HG03095 (cell line): ENCODE data around the gene XRCC5.

ENCODE experiments used
- ATAC-seq: cut with Tn5 transposase; IDR thresholded peaks from one replicate; pipeline ENCODE4 v1.9.1; 2021; ENCODE audit warnings: moderate library complexity; ENCODE audit not compliant: unreplicated experiment

Gene XRCC5

DNA sequence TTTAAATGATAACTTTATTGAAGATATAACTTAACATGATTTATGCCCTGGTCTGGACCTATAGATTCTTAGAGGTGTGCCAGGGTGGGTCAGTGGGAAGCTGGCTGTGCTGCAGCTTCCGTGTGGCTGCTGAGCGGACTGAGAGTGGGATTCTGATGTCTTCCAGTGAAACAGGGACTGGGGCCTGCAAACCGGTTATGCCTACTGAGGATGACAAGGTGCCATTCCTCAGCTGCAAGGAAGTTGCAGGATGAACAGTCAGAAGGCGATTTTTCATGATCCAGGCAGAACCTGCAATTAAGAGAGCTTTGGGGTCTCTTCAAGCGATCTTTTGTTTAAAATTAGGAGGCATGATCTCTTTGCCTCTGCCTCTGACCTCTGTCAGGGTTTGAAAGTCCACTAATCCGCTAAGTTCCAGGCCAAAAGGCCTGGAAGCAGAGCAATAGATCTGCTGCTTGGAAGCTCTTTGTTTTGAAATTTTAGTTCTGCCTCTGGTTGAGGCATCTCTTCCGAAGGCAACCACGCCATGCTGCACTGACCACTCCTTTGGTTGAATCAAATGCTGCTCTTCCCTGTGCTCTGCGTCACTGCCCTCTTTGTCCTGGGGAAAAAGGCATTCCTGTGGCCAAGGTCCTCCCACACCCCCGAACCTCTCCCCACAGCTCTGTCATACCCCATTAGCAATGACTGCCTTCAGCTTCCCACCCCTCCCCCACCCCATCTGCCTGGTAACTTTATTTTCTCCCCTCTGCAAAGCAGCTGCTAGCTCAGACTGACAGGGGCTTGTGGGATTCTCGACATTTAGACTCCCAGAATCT is 25.5 kb upstream of the XRCC5 start:
- ATAC-seq: no peak

DNA sequence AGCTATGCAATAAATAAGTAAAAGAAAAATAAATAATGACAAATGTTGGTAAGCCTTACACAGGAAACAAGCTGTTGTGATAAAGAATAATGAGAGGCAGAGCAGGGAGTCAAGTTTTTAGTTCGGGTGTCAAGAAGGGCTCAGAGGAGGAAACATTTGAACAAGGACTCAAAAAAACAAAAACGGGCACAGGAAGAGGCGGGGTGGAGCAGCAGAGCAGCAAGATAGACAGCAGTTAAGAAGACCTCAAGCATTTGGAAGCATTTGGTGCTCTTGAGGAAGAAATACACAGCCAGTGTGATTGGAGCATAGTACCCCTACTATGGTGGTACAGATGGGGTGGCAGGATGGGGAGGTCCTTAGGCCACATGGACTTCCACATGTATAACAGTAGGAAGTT is 24.6 kb upstream of the XRCC5 start:
- no peak for ATAC-seq

DNA sequence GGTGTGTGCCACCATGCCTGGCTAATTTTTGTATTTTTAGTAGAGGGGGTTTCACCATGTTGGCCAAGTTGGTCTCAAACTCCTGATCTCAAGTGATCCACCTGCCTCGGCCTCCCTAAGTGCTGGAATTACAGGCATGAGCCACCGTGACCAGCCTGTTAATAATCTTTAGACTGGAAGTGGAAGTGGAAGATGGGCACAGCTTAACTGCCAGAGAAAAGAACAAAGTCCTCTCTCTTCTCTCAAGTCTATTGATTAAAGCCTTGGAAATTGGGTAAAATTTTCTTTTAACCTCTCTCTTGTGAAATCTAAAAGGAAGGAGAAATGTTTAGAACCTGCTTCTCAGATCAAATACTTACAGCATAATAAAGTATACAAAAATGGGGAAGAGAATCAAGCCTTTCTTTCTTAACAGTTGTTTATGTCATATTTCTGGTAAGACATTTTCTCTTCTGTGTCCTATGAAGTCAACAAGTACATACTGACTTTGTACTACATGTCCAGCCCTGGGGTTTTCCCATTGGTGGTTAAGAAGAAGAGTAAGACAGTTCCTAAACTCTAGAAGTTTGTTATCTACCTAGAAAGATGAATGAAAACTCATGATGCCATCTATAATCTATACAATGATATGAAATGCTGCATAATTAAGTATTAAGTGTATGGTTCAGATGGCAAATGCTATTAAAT is 22.8 kb upstream of the XRCC5 start:
- ATAC-seq: no peak

GRCh38 chr2:216090369-216090786 is 18.8 kb upstream of the XRCC5 start:
- peak; percentile 59 for ATAC-seq

- ATAC-seq: no peak
These were observed 16.5 kb upstream of the XRCC5 start for GRCh38 chr2:216092646-216093045.

DNA sequence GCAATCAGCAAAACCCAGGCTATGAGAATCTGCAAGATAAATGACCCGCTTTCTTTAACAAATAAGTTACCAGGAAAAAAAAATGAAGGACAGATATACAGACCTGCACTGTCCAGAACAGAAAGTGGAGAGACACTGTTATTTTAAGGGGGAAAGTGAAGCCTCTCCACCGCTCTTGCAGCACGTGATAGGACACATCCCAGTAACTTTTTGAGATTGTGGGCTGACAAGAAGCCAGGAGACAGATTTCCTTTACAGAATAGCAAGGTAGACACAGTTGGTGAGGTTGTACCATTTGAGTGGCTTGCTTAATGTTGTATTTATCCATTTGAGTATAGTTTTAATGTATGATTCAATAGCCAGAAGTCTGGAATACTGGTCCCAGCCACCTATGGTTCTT is 14.4 kb upstream of the XRCC5 start:
- ATAC-seq: no peak

DNA sequence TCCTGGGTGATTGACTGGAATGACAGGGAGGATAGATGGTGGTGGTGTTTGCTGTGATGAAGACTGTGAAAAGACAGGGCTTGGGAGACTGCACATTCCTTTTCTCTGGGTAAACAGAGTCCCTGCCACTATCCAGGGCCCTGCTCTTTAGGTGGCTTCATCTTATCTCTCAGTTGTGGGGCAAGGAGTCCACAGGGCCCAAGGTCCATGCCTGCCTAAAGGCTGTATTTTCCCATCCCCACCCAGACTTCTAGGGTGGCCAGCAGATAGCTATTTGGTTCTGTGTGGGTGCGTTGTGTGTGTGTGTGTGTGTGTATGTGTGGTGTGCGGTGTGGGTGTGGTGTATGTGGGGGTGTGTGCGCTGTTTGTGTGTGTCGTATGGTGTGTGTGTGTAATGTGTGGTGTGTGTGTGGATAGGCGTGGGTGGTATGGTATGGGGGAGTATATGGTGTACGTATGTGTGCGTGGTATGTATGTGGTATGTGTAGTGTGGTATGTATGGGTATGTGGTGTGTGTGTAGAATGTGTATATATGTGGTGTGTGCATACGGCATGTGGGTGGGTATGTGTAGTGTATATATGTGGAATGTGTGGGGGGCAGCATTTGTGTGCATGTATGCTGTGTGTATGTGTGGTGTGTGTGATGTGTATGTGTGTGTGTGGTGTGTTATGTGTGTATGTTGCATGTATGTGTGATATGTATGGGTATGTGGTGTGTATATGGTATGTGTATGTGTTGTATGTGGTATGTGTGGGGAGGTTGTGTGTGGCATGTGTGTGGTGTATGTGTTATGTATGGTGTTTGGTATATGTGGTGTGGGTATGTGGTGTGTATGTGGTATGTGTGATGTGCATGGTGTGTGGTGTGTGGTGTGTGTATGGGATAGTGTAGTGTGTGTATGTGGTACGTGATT is 10.5 kb upstream of the XRCC5 start:
- no peak for ATAC-seq

DNA sequence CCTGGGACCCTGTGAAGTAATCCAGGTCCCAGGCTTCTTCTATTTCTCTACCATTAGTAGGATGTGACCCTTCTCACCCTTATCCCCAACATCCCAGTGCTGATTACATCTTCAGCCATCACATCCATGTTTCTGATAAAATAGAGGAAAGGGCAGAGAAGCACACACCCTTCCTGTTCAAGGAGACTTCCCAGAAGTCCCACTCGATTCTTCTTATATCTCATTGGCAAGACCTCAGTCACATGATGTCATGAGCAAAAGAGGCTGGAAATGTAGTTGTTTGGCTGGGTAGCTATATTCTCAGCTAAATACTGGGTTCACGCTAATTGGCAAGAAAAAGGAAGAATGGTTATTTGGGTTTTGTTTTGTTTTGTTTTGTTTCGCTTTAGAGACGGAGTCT is 8.0 kb upstream of the XRCC5 start:
- no peak for ATAC-seq

- ATAC-seq: no peak
These were observed 5.9 kb upstream of the XRCC5 start for GRCh38 chr2:216103213-216103612.

DNA sequence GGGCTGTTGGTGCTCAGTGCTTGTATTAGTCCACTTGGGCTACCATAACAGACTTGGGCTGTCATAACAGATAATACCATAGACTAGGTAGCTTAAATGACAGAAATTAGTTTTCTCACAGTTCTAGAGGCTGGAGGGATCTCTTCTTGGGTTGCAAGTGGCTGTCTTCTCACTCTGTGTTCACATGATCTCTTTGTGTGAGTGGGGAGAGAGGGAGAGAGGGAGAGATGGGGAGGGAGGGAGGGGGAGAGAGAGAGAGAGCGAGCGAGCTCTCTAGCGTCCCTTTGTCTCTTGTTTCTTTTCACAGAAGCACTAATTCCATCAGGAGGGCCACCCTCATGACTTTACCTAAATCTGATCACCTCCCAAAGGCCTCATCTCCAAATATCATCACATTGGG is 4.5 kb upstream of the XRCC5 start:
- no peak for ATAC-seq

DNA sequence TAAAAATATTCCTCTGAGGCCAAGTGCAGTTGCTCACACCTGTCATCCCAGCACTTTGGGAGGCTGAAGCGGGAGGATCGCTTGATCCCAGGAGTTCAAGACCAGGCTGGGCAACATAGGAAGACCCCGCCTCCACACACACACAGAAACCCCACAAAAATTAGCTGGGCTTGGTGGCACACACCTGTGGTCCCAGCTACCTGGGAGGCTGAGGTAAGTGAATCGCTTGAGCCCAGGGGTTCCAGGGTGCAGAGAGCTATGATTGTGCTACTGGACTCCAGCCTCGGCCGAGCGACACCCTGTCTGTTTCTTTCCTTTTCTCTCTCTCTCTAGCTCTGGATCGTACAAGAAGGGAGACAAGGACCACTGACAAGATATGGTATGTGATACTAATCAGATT is 1.8 kb upstream of the XRCC5 start:
- ATAC-seq: no peak

DNA sequence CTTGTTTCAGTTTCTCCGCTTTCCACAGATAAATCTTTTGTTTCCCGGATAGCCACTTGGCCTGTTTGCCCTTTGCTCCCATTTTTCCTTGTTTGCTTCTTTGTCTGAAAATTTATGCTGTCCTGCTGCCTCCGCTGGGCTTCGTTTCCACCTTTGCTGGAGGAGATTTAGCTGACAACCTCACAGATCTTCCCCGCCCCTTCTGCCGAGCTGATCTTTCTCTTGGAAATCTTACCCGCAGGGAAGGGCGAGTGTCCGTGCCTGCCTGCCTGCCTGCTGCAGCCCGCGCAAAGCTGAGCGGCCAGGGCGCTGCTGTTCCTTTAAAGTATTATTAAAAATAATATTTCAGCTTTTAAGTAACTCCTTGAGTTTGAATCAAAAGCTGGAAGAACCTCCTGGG is 1.4 kb upstream of the XRCC5 start:
- no peak for ATAC-seq

DNA sequence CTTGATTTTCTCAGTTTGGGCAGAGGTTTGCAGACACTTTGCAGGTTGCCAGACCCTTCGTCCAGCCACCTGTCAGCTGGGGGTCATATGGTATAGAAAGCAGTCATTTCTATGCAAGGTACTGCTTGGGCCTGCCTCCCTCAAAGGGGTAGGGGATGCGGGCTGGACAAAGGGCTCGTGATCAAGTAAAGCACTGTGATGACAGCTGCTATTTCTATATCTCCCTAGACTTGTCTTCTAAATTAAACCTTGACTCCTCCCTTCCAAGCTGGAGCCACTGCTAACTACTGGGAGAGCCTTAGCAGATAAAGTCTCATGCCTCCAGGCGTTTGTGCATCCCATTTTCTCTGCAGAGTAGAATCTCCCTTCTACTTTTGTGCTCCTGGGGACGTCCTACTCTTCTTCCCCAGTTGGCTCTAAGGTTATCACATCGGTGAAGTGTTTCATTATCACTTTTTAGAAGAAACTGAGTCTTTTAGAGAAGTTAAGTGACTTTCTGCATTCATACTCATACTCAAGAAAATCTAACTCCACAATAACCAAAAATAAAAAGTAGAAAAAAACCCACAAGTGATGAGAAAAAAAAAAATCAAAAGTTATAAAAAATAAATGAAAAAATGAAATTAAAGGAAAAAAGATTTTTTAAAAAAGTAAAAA is 710 bp upstream of the XRCC5 start:
- ATAC-seq: no peak

- ATAC-seq: no peak
These were observed 940 bp downstream of the XRCC5 start for GRCh38 chr2:216109962-216110614.

- no peak for ATAC-seq
These were observed 1.5 kb downstream of the XRCC5 start for GRCh38 chr2:216110620-216111019.

- no peak for ATAC-seq
These were observed 2.0 kb downstream of the XRCC5 start for GRCh38 chr2:216111122-216111521.

DNA sequence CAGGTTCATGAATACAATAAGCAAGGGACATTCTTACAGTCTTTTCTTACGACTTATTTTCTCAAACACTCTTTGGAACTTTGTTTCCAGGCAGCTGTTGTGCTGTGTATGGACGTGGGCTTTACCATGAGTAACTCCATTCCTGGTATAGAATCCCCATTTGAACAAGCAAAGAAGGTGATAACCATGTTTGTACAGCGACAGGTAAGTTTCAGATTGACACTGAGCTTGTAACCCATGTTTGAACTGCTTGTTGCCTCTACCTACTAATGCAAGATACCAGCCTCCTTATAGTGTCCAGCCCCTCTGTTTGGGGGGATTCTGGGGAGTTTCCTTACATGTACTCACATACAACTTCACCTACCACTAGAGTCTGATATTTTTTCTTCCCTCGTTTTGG is 3.8 kb downstream of the XRCC5 start:
- no peak for ATAC-seq

GRCh38 chr2:216113572-216113971 is 4.4 kb downstream of the XRCC5 start:
- peak; percentile 72 for ATAC-seq

DNA sequence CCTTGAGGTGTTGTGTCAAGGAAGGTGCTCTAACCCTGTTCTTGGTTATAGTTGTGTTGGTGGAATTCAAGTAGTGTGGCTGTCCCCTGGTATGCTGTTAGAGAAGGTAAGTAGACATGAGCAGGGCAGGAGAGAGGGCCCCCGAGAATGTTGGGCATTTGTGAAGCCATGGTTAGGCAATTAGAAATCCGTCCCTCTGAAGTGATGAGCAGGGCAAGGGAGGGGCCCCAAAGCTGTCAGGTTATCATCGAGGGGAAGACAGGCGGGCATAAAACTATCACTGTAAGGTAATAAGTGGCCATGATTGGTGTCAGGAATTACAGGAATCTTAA is 5.2 kb downstream of the XRCC5 start:
- ATAC-seq: no peak

DNA sequence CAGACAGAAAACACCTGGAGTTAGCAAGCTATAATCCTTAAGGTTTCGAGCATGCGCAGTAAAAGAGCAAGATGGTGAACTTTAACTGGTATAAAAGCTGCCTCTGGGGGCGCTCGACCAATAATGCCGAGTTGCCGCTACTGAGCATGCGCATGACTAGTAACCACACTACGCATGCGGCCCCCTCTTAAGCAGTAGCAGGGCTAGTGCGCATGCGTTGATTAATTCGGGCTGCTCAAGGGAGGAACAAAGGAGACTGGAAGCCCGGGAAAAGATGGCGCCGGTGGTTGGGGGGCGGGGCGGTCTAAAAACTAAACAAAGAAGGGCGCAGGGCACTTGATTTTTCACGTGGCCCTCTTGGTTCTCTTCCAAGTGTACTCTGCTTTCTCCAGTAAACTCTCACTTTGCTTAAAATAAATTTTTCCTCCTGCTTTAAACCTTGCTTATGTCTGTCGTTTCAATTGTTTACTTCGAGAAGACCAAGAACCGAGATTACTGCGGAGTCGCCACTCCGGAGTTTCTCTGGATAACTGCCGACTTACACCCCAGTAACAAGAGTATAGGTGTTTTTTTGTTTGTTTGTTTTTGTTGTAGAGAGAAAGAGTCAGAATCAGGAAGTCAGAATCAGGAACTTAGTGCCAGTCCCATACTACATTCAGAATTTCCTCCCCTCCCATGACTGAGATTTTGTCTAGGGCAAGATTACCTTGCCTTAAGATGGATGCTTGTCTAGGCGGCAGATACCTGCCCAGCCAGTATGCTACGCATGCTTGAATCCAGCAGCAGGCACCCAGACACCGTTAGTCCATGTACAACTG is 5.8 kb downstream of the XRCC5 start:
- ATAC-seq: peak; percentile 32
